Measurements from ENCODE around the gene TFEB. TPM values are rescaled to one million over a fixed set of nuclear protein-coding genes. Genes with fewer than 3 reads are reported as not detected.
A peak's percentile ranks its signal among the peaks of the same experiment; 100 is the strongest.

TFEB gene
- total and polyA plus RNA-seq, 2 donors (not counting 3 experiments of a cell fraction or from before 2014, with no cell fraction given): 4.9 to 6.6 TPM

DNA sequence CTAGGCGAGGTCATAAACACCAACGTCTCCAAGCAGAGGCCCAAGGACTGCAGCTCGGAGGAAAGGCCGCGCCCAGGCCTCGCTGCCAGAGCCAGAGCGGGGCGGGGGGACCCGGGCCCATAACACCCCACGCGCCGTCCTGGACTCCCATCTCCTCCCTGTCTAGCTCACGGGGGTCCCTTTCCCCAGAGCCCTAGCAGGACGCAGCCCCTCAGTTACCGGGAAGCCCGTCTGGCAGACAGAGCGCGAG, 52.2 kb downstream of the TFEB start:
- H2AFZ ChIP-seq (ENCODE audit: low read depth, low read length): peak overlapping the region; percentile 95
- H3K27ac ChIP-seq (ENCODE audit: insufficient read depth, low read depth, low read length): no peak overlapping the region
- POLR2A ChIA-PET: no interaction called here

More for the DNA sequence above, 52.2 kb downstream of the TFEB start:
- CTCF ChIA-PET: interaction anchor here (0.6 to 4.2 kb wide), 43 partner anchors 8 to 376 kb away, joined by 3 to 92 read pairs (median 5); partner anchors contain the start of gene TOMM6
- H3K27me3 ChIP-seq (ENCODE audit: control insufficient read depth in 2 of 2, insufficient read depth in 2 of 2, low read length in 2 of 2): no peaks in the 10 kb centered on the region
- H3K36me3 ChIP-seq (ENCODE audit: control insufficient read depth in 2 of 2, extremely low read depth in 1 of 2, insufficient read depth in 2 of 2, low read length in 2 of 2): no peaks in the 10 kb centered on the region
- peak overlapping the region; percentile 64 for H3K4me2 ChIP-seq (ENCODE audit: insufficient read depth, low read length)
- no peak for DNase-seq (ENCODE audit: low read depth, low spot score)
- no TSS peak for BruUV-seq (replicated peaks)
- no peak for FAIRE-seq
- H3K4me1 ChIP-seq (ENCODE audit: control insufficient read depth, extremely low read depth, insufficient read depth, low read length): peaks cover 8% of the 10 kb centered on the region
- no peaks in the 10 kb centered on the region for H4K20me1 ChIP-seq (replicated peaks; ENCODE audit: control insufficient read depth, extremely low read depth, insufficient read depth, low read length)
- no peaks in the 10 kb centered on the region for H3K9me1 ChIP-seq (replicated peaks; ENCODE audit: control insufficient read depth, extremely low read depth, insufficient read depth, low read length)
- TF ChIP-seq EZH2 (IDR thresholded peaks at IDR 0.05; ENCODE audit: borderline replicate concordance, low read depth, low read length, severe bottlenecking): no peak
- TF ChIP-seq, protein P1, sequence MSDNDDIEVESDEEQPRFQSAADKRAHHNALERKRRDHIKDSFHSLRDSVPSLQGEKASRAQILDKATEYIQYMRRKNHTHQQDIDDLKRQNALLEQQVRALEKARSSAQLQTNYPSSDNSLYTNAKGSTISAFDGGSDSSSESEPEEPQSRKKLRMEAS (IDR thresholded peaks at IDR 0.05; ENCODE audit: insufficient read depth, insufficient read length): no peak
- TF ChIP-seq POLR2A (IDR thresholded peaks at IDR 0.05; ENCODE audit: low read depth, low read length): no peak
- no peak for TF ChIP-seq MYC (IDR thresholded peaks at IDR 0.05; ENCODE audit: low read depth, low read length)
- no peak for TF ChIP-seq CTCF (IDR thresholded peaks at IDR 0.05; ENCODE audit: extremely low read depth in 1 of 2, insufficient read depth in 1 of 2, low read depth in 1 of 2, low read length in 2 of 2)
- TF ChIP-seq FOS (IDR thresholded peaks at IDR 0.05; ENCODE audit: borderline replicate concordance, insufficient read depth, low read length): no peak
- TF ChIP-seq JUN (IDR thresholded peaks at IDR 0.05; ENCODE audit: borderline replicate concordance, insufficient read depth, insufficient read length, low read depth): no peak
- TF ChIP-seq GATA2 (IDR thresholded peaks at IDR 0.05; ENCODE audit: insufficient read depth, insufficient read length, low read depth, low read length): no peak
- TF ChIP-seq POLR2AphosphoS5 (IDR thresholded peaks at IDR 0.05; ENCODE audit: insufficient read depth, low read depth, low read length): no peak
- H3K79me2 ChIP-seq (ENCODE audit: control insufficient read depth, insufficient read depth, low read length): no peaks in the 10 kb centered on the region
- H3K9ac ChIP-seq (replicated peaks; ENCODE audit: extremely low read depth, insufficient read depth, low read length): peak overlapping the region; percentile 54
- no peaks in the 10 kb centered on the region for H3K9me3 ChIP-seq (replicated peaks; ENCODE audit: control insufficient read depth, insufficient read depth, low read length)
- dilution Hi-C loops (cut with MboI; ENCODE audit: extremely low pct_ligation_motif_present, low sequenced_read_pairs): no loop called here
- intact Hi-C loops (cut with micrococcal nuclease): loop anchor here (1.0 to 2.0 kb wide), 3 partner anchors 90 to 314 kb away; no protein-coding TSS in a partner anchor
- peak overlapping the region in 1 of 3 experiments; percentile 35 for H3K4me3 ChIP-seq (replicated peaks in 1 of 3; ENCODE audit: insufficient read depth in 1 of 3, low read depth in 1 of 3, low read length in 3 of 3)

Data from endothelial cell of umbilical vein (primary cell).